Peyer's patch (tissue), 4 donors: ENCODE results near the gene MBIP.

Experiments used
- POLR2A ChIP-seq, 2 donors: fragments of 450-650 bp; IDR thresholded peaks; one replicate each; pipeline ENCODE4 v1.5.1; 2017; ENCODE audit warnings: antibody characterized with exemption in 2 of 2, mild to moderate bottlenecking in 2 of 2, moderate library complexity in 2 of 2
- TF ChIP-seq, protein P1 (sequence below), 6 experiments: fragments of 450-650 bp in 4 of 6; fragments of 200-600 bp in 2 of 6; sonication (generic) in 1 of 6; IDR thresholded peaks; one replicate each; pipeline ENCODE4 v1.5.1; 2017 to 2019; ENCODE audit warnings: antibody characterized with exemption in 6 of 6, mild to moderate bottlenecking in 3 of 6, moderate library complexity in 1 of 6

DNA sequence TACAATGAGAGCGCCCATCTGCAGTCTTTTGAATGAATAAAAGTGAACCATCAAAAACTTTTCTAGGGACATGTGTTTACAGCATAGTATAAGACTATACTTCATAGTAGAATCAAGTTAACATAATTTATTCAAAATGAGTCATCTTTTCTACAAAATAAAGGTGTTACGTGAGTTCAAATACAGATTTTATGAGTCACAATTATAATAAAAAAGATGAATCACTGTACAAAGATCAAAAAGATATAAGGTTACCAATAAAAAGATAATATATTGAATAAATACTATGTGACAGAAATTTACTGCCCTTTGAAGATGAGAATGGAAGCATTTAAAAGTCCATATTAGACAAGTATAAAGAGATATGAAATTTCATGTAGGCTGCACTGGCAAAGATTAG, 2.8 kb downstream of the MBIP start:
- TF ChIP-seq, protein P1, sequence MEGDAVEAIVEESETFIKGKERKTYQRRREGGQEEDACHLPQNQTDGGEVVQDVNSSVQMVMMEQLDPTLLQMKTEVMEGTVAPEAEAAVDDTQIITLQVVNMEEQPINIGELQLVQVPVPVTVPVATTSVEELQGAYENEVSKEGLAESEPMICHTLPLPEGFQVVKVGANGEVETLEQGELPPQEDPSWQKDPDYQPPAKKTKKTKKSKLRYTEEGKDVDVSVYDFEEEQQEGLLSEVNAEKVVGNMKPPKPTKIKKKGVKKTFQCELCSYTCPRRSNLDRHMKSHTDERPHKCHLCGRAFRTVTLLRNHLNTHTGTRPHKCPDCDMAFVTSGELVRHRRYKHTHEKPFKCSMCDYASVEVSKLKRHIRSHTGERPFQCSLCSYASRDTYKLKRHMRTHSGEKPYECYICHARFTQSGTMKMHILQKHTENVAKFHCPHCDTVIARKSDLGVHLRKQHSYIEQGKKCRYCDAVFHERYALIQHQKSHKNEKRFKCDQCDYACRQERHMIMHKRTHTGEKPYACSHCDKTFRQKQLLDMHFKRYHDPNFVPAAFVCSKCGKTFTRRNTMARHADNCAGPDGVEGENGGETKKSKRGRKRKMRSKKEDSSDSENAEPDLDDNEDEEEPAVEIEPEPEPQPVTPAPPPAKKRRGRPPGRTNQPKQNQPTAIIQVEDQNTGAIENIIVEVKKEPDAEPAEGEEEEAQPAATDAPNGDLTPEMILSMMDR (IDR thresholded peaks at IDR 0.05): no peak
- TF ChIP-seq POLR2A (IDR thresholded peaks at IDR 0.05): no peak
